Hepatocyte (in vitro differentiated cells): Measurements from ENCODE around the gene FAM135A.

Source experiments
- CTCF ChIP-seq: fragments of 200-600 bp; sonication (generic); IDR thresholded peaks from 2 replicates; pipeline ENCODE4 v1.5.1; 2016; ENCODE audit warnings: antibody characterized with exemption, mild to moderate bottlenecking; ENCODE audit not compliant: poor library complexity
- EZH2 ChIP-seq: fragments of 200-600 bp; sonication (generic); IDR thresholded peaks from 2 replicates; pipeline ENCODE4 v1.6.1; 2016; ENCODE audit warnings: antibody characterized with exemption, mild to moderate bottlenecking, borderline replicate concordance

GRCh38 chr6:70371454-70372105 is 41.7 kb upstream of the FAM135A start:
- peak; percentile 72 for TF ChIP-seq CTCF
- no peak for TF ChIP-seq EZH2
